ENCODE measurements around the gene TRIM34.
"Not testable (repeated sequence)": the region's sequence is repeated elsewhere in the genome, so short reads cannot be mapped to it uniquely, and the experiment has no call there.

Gene TRIM34

GRCh38 chr11:5621580-5621979, 3.2 kb upstream of the TRIM34 start:
- no peak for DNase-seq

- DNase-seq: no peak
Observed at GRCh38 chr11:5622802-5623201, 2.0 kb upstream of the TRIM34 start.

GRCh38 chr11:5625281-5625680, 480 bp downstream of the TRIM34 start:
- DNase-seq: no peak

GRCh38 chr11:5626196-5626595, 1.4 kb downstream of the TRIM34 start:
- no peak for DNase-seq

- no peak for DNase-seq
Observed at GRCh38 chr11:5631417-5631816, 6.6 kb downstream of the TRIM34 start.

- no peak for DNase-seq
Observed at GRCh38 chr11:5631969-5632635, 7.3 kb downstream of the TRIM34 start.

- DNase-seq: no peak
Observed at GRCh38 chr11:5639953-5640352, 15.2 kb downstream of the TRIM34 start.

GRCh38 chr11:5643585-5643984, 18.8 kb downstream of the TRIM34 start:
- DNase-seq: no peak

GRCh38 chr11:5646139-5646538, 21.3 kb downstream of the TRIM34 start:
- no peak for DNase-seq

GRCh38 chr11:5655474-5655873, 30.7 kb downstream of the TRIM34 start:
- no peak for DNase-seq

- DNase-seq: not testable (repeated sequence)
Observed at GRCh38 chr11:5656956-5657355, 32.2 kb downstream of the TRIM34 start.

- no peak for DNase-seq
Observed at GRCh38 chr11:5658318-5658717, 33.5 kb downstream of the TRIM34 start.

- DNase-seq: no peak
Observed at GRCh38 chr11:5663511-5663910, 38.7 kb downstream of the TRIM34 start.

GRCh38 chr11:5665051-5665570, 40.3 kb downstream of the TRIM34 start:
- no peak for DNase-seq

GRCh38 chr11:5665746-5666401, 41.1 kb downstream of the TRIM34 start:
- no peak for DNase-seq

- no peak for DNase-seq
Observed at GRCh38 chr11:5666402-5666793, 41.6 kb downstream of the TRIM34 start.

GRCh38 chr11:5671831-5672230, 47.0 kb downstream of the TRIM34 start:
- no peak for DNase-seq

- no peak for DNase-seq
Observed at GRCh38 chr11:5674391-5674790, 49.6 kb downstream of the TRIM34 start.

- no peak for DNase-seq
Observed at GRCh38 chr11:5679811-5680210, 55.0 kb downstream of the TRIM34 start.

- DNase-seq: not testable (repeated sequence)
Observed at GRCh38 chr11:5682890-5683441, 58.2 kb downstream of the TRIM34 start.

GRCh38 chr11:5683620-5684019, 58.8 kb downstream of the TRIM34 start:
- DNase-seq: not testable (repeated sequence)

GRCh38 chr11:5684036-5684645, 59.3 kb downstream of the TRIM34 start:
- no peak for DNase-seq

GRCh38 chr11:5684646-5685362, 60.0 kb downstream of the TRIM34 start, which contains the start of gene TRIM5:
Gene TRIM5 (minus strand): TSS chr11:5685074. CDS start chr11:5680177, 4,897 bp downstream.
- peak; percentile 93 to 95 for DNase-seq
